ENCODE measurements around the gene SLC17A4.

GRCh38 chr6:25710287-25710686 lies 44.3 kb upstream of the SLC17A4 start:
- no peak for TF ChIP-seq CTCF (IDR thresholded peaks at IDR 0.05; ENCODE audit: low read length)
- no peak for TF ChIP-seq EZH2phosphoT487 (IDR thresholded peaks at IDR 0.05; ENCODE audit: low read length)
- no peak for TF ChIP-seq EZH2 (optimal IDR thresholded peaks at IDR 0.05; ENCODE audit: low read depth, low read length)

All from MM.1S (cell line).